Measurements from ENCODE around the gene HMGCL.

HMGCL gene

GRCh38 chr1:23776217-23776616, 49.0 kb downstream of the HMGCL start:
- no peak for DNase-seq (ENCODE audit: low read depth)

GRCh38 chr1:23774174-23774880, 50.9 kb downstream of the HMGCL start:
- no peak for DNase-seq (ENCODE audit: low read depth)

- DNase-seq (ENCODE audit: low read depth), result no peak
Measured at GRCh38 chr1:23772854-23773242, 52.4 kb downstream of the HMGCL start.

- peak; percentile 76 for DNase-seq (ENCODE audit: low read depth)
Measured at GRCh38 chr1:23772049-23772853, 53.0 kb downstream of the HMGCL start.

DNA sequence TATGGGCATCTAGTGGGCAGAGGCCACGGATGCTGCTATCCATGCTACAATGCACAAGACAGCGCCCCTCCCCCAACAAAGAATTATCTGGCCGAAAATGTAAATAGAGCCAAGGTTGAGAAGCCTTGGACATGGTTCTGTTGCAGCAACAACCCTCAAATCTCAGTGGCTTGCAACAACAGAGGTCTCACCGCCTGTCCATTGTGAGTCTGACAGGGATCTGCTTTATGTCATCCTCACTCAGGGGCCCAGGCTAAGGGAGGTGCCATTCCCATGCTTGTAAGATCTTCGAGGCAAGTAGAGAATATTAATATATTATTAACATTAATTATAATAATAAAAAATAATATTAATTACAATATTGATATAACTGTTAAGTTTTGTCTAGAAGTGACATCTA, 56.5 kb downstream of the HMGCL start:
- no peak for DNase-seq (ENCODE audit: low read depth)

DNA sequence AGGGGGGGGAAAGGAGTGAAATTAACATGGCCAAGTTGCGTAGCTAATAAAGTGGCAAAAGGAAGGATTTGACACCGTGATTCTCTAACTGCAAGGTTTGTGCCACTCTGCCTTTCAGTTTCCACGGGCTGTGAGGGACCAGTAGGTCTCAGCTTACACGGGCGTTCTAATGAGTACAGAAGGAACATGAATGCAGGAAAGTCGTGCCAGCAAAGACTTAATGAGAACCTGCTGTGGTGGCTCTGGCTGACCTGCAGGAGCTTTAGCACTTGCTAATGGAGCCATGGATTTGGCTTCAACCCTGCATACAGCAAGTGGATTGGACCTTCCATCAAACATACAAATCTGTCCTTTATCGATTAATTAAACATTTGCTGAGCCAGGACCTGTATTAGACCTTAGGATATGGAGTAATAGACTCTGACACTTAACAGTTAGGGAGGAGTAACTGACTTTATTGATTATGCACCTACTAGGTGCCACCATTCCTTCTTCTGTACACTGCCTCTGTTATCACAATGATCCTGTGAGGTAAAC, 62.1 kb downstream of the HMGCL start:
- DNase-seq (ENCODE audit: low read depth), result no peak

DNA sequence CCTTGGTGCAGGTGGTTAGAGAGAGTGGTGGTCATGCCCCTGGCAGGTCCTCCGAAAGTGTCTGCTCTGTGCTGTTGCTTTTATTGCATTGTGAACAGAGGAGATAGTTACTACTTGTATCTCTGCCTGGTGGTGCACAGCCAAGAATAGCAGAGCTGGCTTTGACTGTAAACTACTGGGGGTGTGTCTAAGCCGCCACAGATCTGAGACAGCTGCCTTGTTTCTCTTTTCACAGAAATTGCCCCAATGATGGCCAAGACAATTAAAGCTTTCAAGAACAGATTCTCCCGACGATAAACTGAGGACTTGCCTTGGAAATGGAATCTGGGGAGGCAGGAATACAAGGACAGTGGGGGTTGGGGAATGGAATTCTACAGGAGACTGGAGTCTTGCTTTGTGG, 66.0 kb downstream of the HMGCL start:
- no peak for DNase-seq (ENCODE audit: low read depth)

- no peak for DNase-seq (ENCODE audit: low read depth)
Measured at GRCh38 chr1:23757812-23758211, 67.4 kb downstream of the HMGCL start.

DNA sequence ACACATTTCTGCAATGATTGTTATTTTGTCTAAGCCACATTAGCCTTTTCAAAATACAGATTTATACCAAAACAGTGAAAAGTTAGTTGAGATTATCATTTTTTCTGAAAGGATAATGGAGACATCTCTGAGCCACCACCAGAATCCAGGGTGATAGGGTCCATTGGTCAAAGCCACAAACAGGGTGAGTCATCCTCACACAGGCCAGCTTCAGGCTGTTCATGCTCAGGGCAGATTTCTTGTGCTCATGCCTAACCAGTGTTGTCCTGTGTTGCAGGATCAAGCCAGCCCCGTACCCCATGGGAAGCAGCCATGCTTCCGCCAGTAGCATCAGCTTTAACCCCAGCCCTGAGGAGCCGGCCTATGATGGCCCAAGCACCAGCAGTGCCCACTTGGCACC, 68.6 kb downstream of the HMGCL start:
- DNase-seq (ENCODE audit: low read depth), result no peak

DNA sequence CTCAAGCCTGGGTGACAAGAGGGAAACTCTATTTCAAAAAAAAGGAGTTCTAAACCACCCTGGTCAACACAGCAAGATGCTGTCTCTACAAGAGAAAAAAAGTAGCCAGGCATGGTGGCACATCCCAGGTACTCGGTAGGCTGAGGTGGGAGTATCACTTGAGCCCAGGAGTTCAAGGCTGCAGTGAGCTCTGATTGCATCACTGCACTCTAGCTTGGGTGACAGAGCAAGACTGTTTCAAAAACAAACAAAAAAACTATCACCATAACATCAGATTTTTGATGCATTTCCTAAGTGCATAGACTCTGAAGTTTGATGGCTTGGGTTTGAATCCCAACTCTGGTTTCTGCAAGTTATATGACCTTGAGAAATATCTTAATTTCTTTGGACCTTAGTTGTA, 72.3 kb downstream of the HMGCL start:
- no peak for DNase-seq (ENCODE audit: low read depth)
